Neural cell (in vitro differentiated cells): Measurements from ENCODE around the gene FAM20C. TPM values are rescaled to one million over a fixed set of nuclear protein-coding genes. Genes with fewer than 3 reads are reported as not detected.

Source experiments
- H2AFZ ChIP-seq: fragments of 200-600, 300-800 bp; sonication (generic), shearing (Covaris generic); 2 replicates; pipeline ENCODE4 v1.6.0; 2014; ENCODE audit warnings: low read depth, mild to moderate bottlenecking, antibody characterized with exemption, low read length, moderate library complexity
- H3F3A ChIP-seq: fragments of 200-600 bp; shearing (Covaris generic); 2 replicates; pipeline ENCODE4 v1.6.1; 2016; ENCODE audit warnings: mild to moderate bottlenecking, moderate library complexity, mixed read lengths, antibody characterized with exemption, low read length; ENCODE audit not compliant: insufficient read depth, poor library complexity, severe bottlenecking
- H3K27ac ChIP-seq: fragments of 200-600, 300-800 bp; sonication (generic), shearing (Covaris generic); 2 replicates; pipeline ENCODE4 v1.5.1; 2014; ENCODE audit warnings: mild to moderate bottlenecking, low read length, moderate library complexity
- H3K27me3 ChIP-seq: fragments of 300-800, 200-600 bp; sonication (generic), shearing (Covaris generic); 2 replicates; pipeline ENCODE4 v1.6.0; 2014; ENCODE audit warnings: mild to moderate bottlenecking, low read depth, low read length, moderate library complexity; ENCODE audit not compliant: insufficient read depth
- H3K36me3 ChIP-seq: fragments of 300-800, 200-600 bp; sonication (generic), shearing (Covaris generic); 2 replicates; pipeline ENCODE4 v1.5.1; 2014; ENCODE audit warnings: mild to moderate bottlenecking, antibody characterized with exemption, low read length, moderate library complexity; ENCODE audit not compliant: insufficient read depth
- H3K4me2 ChIP-seq: fragments of 300-800, 200-600 bp; sonication (generic), shearing (Covaris generic); 2 replicates; pipeline ENCODE4 v1.6.0; 2014; ENCODE audit warnings: mild to moderate bottlenecking, low read length
- H3K4me3 ChIP-seq: fragments of 300-800, 200-600 bp; sonication (generic), shearing (Covaris generic); 2 replicates; pipeline ENCODE4 v1.5.1; 2014; ENCODE audit warnings: mild to moderate bottlenecking, low read length, moderate library complexity
- H3K79me2 ChIP-seq: fragments of 200-600 bp; shearing (Covaris generic); replicated peaks from 2 replicates; pipeline ENCODE4 v1.6.0; 2014; ENCODE audit warnings: mild to moderate bottlenecking, low read length, moderate library complexity; ENCODE audit not compliant: insufficient read depth
- H3K9ac ChIP-seq: fragments of 300-800, 200-600 bp; sonication (generic), shearing (Covaris generic); 2 replicates; pipeline ENCODE4 v1.6.1; 2016; ENCODE audit warnings: mild to moderate bottlenecking, low read length, mixed read lengths
- H3K9me2 ChIP-seq: fragments of 200-600 bp; shearing (Covaris generic); 2 replicates; pipeline ENCODE4 v1.6.1; 2016; ENCODE audit warnings: mild to moderate bottlenecking, low read length, mixed read lengths; ENCODE audit not compliant: insufficient read depth
- H3K9me3 ChIP-seq: fragments of 200-600, 300-800 bp; sonication (generic), shearing (Covaris generic); 2 replicates; pipeline ENCODE4 v1.6.1; 2016; ENCODE audit warnings: mild to moderate bottlenecking, mixed run types, low read length, moderate library complexity, mixed read lengths
- H4K20me1 ChIP-seq: fragments of 200-600 bp; shearing (Covaris generic); 2 replicates; pipeline ENCODE4 v1.6.1; 2016; ENCODE audit warnings: mild to moderate bottlenecking, mixed run types; ENCODE audit not compliant: insufficient read depth
- CTCF ChIP-seq: fragments of 450-650 bp; IDR thresholded peaks from 2 replicates; pipeline ENCODE4 v1.5.1; 2014; ENCODE audit warnings: antibody characterized with exemption, mild to moderate bottlenecking, moderate library complexity; ENCODE audit not compliant: poor library complexity, severe bottlenecking
- EP300 ChIP-seq: fragments of 450-650 bp; conservative IDR thresholded peaks from 2 replicates; pipeline ENCODE4 v1.6.1; 2014; ENCODE audit warnings: antibody characterized with exemption, mild to moderate bottlenecking, moderate library complexity; ENCODE audit not compliant: poor library complexity, severe bottlenecking
- EZH2 ChIP-seq: fragments of 200-600, 300-800 bp; shearing (Covaris generic), sonication (generic); IDR thresholded peaks from 2 replicates; pipeline ENCODE4 v1.6.1; 2014; ENCODE audit warnings: antibody characterized with exemption, low read length, borderline replicate concordance, mild to moderate bottlenecking; ENCODE audit not compliant: insufficient read depth, poor library complexity, severe bottlenecking
- MXI1 ChIP-seq: fragments of 450-650 bp; conservative IDR thresholded peaks from 2 replicates; pipeline ENCODE4 v1.6.1; 2014; ENCODE audit warnings: antibody characterized with exemption, mild to moderate bottlenecking; ENCODE audit not compliant: poor library complexity, severe bottlenecking
- POLR2AphosphoS5 ChIP-seq: IDR thresholded peaks from 2 replicates; pipeline ENCODE4 v1.6.1; 2012
- RAD21 ChIP-seq: fragments of 450-650 bp; conservative IDR thresholded peaks from 2 replicates; pipeline ENCODE4 v1.6.1; 2014; ENCODE audit warnings: antibody characterized with exemption, mild to moderate bottlenecking, moderate library complexity
- SMC3 ChIP-seq: fragments of 450-650 bp; conservative IDR thresholded peaks from 2 replicates; pipeline ENCODE4 v1.6.1; 2014; ENCODE audit warnings: antibody characterized with exemption, mild to moderate bottlenecking, moderate library complexity; ENCODE audit not compliant: poor library complexity
- TAF1 ChIP-seq: IDR thresholded peaks from 2 replicates; pipeline ENCODE4 v1.6.1; 2012; ENCODE audit warnings: low read depth
- polyA plus RNA-seq: library from polyadenylated mRNA; depleted of rRNA; stranded (reverse); fragments of >200 nt; gene quantifications from 2 replicates; pipeline ENCODE4 v1.2.3, GENCODE V29; 2014
- TF ChIP-seq, protein P1 (sequence below): IDR thresholded peaks from 2 replicates; pipeline ENCODE4 v1.6.1; 2012; ENCODE audit warnings: borderline replicate concordance

FAM20C gene
- polyA plus RNA-seq, 1 donor from 2014 or later, result 22.7 TPM

GRCh38 chr7:259751-260405 lies 67.5 kb downstream of the FAM20C start:
- Histone ChIP-seq H3K27ac (no peak overlapping the region), H3K9ac (no peak overlapping the region), H3K9me2 (no peaks in the 10 kb centered on the region), H3K4me3 (no peak overlapping the region), H3K36me3 (peaks cover 17% of the 10 kb centered on the region), H2AFZ (no peak overlapping the region), H3F3A (no peaks in the 10 kb centered on the region), H3K9me3 (peaks cover 6% of the 10 kb centered on the region), H3K27me3 (no peaks in the 10 kb centered on the region), H3K79me2 (no peaks in the 10 kb centered on the region), H3K4me2 (no peak overlapping the region), H4K20me1 (no peaks in the 10 kb centered on the region)
- TF ChIP-seq TAF1 (no peak), CTCF (no peak), POLR2AphosphoS5 (no peak), RAD21 (no peak), EZH2 (no peak), MXI1 (no peak), EP300 (no peak), SMC3 (no peak)
- TF ChIP-seq, protein P1, sequence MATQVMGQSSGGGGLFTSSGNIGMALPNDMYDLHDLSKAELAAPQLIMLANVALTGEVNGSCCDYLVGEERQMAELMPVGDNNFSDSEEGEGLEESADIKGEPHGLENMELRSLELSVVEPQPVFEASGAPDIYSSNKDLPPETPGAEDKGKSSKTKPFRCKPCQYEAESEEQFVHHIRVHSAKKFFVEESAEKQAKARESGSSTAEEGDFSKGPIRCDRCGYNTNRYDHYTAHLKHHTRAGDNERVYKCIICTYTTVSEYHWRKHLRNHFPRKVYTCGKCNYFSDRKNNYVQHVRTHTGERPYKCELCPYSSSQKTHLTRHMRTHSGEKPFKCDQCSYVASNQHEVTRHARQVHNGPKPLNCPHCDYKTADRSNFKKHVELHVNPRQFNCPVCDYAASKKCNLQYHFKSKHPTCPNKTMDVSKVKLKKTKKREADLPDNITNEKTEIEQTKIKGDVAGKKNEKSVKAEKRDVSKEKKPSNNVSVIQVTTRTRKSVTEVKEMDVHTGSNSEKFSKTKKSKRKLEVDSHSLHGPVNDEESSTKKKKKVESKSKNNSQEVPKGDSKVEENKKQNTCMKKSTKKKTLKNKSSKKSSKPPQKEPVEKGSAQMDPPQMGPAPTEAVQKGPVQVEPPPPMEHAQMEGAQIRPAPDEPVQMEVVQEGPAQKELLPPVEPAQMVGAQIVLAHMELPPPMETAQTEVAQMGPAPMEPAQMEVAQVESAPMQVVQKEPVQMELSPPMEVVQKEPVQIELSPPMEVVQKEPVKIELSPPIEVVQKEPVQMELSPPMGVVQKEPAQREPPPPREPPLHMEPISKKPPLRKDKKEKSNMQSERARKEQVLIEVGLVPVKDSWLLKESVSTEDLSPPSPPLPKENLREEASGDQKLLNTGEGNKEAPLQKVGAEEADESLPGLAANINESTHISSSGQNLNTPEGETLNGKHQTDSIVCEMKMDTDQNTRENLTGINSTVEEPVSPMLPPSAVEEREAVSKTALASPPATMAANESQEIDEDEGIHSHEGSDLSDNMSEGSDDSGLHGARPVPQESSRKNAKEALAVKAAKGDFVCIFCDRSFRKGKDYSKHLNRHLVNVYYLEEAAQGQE, result no peak

DNA sequence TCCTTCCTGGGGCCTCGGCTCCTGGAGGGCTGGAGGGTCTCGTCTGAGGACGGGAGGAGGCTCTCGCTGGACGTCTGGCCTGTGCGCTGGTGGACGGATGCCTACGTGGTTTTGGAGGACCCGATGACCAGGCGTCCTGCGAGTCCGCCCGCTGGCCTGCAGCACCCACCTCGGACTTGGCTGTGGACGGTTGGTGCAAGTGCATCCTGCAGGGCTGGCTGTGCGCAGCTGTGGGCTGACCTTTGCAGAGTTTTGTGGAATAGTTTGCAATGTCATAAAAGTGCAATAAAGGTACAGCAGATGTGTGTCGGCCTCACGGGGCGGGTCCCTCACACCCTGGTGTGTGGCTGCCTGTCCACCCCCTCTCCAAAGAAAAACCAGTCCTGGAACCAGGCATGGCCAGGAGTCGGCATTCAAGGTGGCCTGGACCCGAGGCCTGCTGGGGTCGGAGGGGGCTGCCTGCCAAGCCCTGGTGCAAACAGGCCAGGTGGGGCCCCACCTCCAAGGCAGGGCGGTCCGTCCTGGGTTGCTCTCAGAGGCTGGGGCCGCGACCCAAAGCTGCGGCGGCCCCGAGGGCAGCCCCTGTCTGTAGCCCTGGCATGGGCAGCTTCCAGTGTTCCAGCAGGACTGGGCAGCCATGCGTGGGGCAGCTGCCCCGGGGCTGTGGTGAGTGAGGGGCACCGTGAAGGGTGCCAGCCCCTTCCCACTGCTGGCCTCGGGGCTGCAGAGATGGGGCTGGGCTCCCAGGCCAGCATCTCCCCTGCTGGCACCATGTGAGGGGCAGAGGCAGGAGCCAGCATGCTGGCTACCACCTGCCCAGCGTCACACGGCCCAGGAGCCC lies 68.3 kb downstream of the FAM20C start:
- H3K79me2 ChIP-seq, result no peaks in the 10 kb centered on the region
- no peaks in the 10 kb centered on the region for H3F3A ChIP-seq
- peaks cover 12% of the 10 kb centered on the region for H3K36me3 ChIP-seq
- H3K4me3 ChIP-seq, result no peak overlapping the region
- H4K20me1 ChIP-seq, result no peaks in the 10 kb centered on the region
- H3K4me2 ChIP-seq, result no peak overlapping the region
- no peaks in the 10 kb centered on the region for H3K9me2 ChIP-seq
- H3K9me3 ChIP-seq, result peaks cover 6% of the 10 kb centered on the region
- H3K9ac ChIP-seq, result no peak overlapping the region
- TF ChIP-seq, protein P1, result no peak
- TF ChIP-seq POLR2AphosphoS5 (no peak), RAD21 (no peak), EP300 (no peak), TAF1 (no peak), EZH2 (no peak), MXI1 (no peak), SMC3 (no peak), CTCF (no peak)
- H2AFZ ChIP-seq, result no peak overlapping the region
- no peak overlapping the region for H3K27ac ChIP-seq
- no peaks in the 10 kb centered on the region for H3K27me3 ChIP-seq
